Loucy (cell line): Measurements from ENCODE around the gene COL5A1.

Experiments used
- H2AFZ ChIP-seq: fragments of 200-600 bp; sonication (generic); 2 replicates; pipeline ENCODE4 v1.6.0; 2016; ENCODE audit warnings: antibody characterized with exemption, mild to moderate bottlenecking, low read length, moderate library complexity
- H3F3A ChIP-seq: fragments of 200-600 bp; 2 replicates; pipeline ENCODE4 v1.6.0; 2016; ENCODE audit warnings: antibody characterized with exemption, low read depth, mild to moderate bottlenecking
- H3K27me3 ChIP-seq: fragments of 200-600 bp; sonication (generic); 2 replicates; pipeline ENCODE4 v1.6.1; 2014; ENCODE audit warnings: low read length, mild to moderate bottlenecking; ENCODE audit not compliant: insufficient read depth, poor library complexity, severe bottlenecking
- H3K36me3 ChIP-seq: fragments of 200-600 bp; sonication (generic); 2 replicates; pipeline ENCODE4 v1.6.1; 2016; ENCODE audit warnings: low read length; ENCODE audit not compliant: insufficient read depth
- H3K4me1 ChIP-seq: fragments of 200-600 bp; sonication (generic); 2 replicates; pipeline ENCODE4 v1.5.1; 2014; ENCODE audit warnings: low read length, mild to moderate bottlenecking; ENCODE audit not compliant: insufficient read depth, poor library complexity, severe bottlenecking
- H3K4me2 ChIP-seq: fragments of 200-600 bp; sonication (generic); 2 replicates; pipeline ENCODE4 v1.6.0; 2014; ENCODE audit warnings: antibody characterized with exemption, low read length, low read depth, mild to moderate bottlenecking; ENCODE audit not compliant: poor library complexity, severe bottlenecking
- H3K4me3 ChIP-seq: fragments of 200-600 bp; sonication (generic); 2 replicates; pipeline ENCODE4 v1.5.1; 2014; ENCODE audit warnings: low read length, mild to moderate bottlenecking, mixed read lengths; ENCODE audit not compliant: poor library complexity, severe bottlenecking
- H3K79me2 ChIP-seq: fragments of 200-600 bp; sonication (generic); 2 replicates; pipeline ENCODE4 v1.6.1; 2014; ENCODE audit warnings: low read length; ENCODE audit not compliant: insufficient read depth
- H3K9ac ChIP-seq: fragments of 200-600 bp; sonication (generic); 2 replicates; pipeline ENCODE4 v1.6.0; 2014; ENCODE audit warnings: mild to moderate bottlenecking, low read depth, low read length, moderate library complexity; ENCODE audit not compliant: poor library complexity, severe bottlenecking
- H3K9me2 ChIP-seq: fragments of 200-600 bp; sonication (generic); replicated peaks from 2 replicates; pipeline ENCODE4 v1.6.1; 2016; ENCODE audit warnings: low read depth, low read length, mixed read lengths
- H3K9me3 ChIP-seq: fragments of 200-600 bp; sonication (generic); 2 replicates; pipeline ENCODE4 v1.6.1; 2014; ENCODE audit warnings: mild to moderate bottlenecking, antibody characterized with exemption, low read length, low read depth; ENCODE audit not compliant: insufficient read depth
- H4K20me1 ChIP-seq: fragments of 200-600 bp; sonication (generic); 2 replicates; pipeline ENCODE4 v1.6.0; 2014; ENCODE audit warnings: antibody characterized with exemption, low read length, mild to moderate bottlenecking; ENCODE audit not compliant: insufficient read depth, poor library complexity, severe bottlenecking
- EZH2phosphoT487 ChIP-seq: fragments of 200-600 bp; IDR thresholded peaks from 2 replicates; pipeline ENCODE4 v1.6.1; 2018; ENCODE audit warnings: antibody characterized with exemption, mild to moderate bottlenecking, moderate library complexity, borderline replicate concordance
- TF ChIP-seq, protein P1 (sequence below): fragments of 200-600 bp; sonication (generic); conservative IDR thresholded peaks from 2 replicates; pipeline ENCODE4 v1.5.1; 2014; ENCODE audit warnings: mild to moderate bottlenecking, antibody characterized with exemption, low read length

The COL5A1 gene

DNA sequence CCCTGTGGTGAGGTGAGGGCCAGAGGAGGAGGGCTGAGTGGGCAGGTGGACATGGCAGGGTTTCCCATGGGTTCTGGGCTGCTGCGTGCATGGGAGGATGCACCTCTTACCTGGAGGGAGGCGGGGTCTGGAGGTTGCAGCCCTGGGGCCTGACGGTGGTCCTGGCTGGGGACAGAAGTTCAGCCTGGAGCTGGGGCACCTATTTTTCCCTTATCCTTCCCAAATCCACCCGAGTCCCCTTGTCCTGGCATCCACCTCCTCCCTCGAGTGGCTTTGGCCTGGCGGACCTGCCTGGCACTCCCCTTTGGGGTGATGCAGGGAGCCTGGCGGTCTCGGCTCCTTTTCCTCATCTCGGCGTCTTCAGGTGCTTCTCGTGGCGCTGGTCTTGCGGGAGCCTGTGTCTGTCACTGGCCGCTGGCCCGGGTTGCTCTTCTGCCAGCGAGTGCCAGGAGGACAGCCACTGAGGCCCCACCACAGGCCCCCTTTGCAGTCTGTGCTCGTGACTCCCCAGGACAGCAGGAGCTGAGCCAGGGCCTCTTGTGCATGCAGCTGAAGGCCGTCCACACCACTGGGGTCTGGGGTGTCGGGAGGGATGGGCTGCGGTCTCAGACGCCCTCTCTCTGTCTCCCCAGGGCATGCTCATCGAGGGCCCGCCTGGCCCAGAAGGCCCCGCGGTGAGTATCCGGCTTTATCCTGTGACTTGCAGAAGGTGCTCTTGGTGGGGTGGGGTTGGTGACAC is 96.4 kb downstream of the COL5A1 start:
- Histone ChIP-seq H3K27me3 (no peaks in the 10 kb centered on the region), H3K4me3 (no peak overlapping the region), H3K9me3 (no peaks in the 10 kb centered on the region), H3K4me2 (no peak overlapping the region), H3K9ac (no peak overlapping the region), H3K79me2 (no peaks in the 10 kb centered on the region), H3F3A (no peaks in the 10 kb centered on the region), H4K20me1 (no peaks in the 10 kb centered on the region), H2AFZ (no peak overlapping the region), H3K4me1 (no peaks in the 10 kb centered on the region), H3K36me3 (no peaks in the 10 kb centered on the region), H3K9me2 (no peaks in the 10 kb centered on the region)
- TF ChIP-seq EZH2phosphoT487, result no peak
- TF ChIP-seq, protein P1, sequence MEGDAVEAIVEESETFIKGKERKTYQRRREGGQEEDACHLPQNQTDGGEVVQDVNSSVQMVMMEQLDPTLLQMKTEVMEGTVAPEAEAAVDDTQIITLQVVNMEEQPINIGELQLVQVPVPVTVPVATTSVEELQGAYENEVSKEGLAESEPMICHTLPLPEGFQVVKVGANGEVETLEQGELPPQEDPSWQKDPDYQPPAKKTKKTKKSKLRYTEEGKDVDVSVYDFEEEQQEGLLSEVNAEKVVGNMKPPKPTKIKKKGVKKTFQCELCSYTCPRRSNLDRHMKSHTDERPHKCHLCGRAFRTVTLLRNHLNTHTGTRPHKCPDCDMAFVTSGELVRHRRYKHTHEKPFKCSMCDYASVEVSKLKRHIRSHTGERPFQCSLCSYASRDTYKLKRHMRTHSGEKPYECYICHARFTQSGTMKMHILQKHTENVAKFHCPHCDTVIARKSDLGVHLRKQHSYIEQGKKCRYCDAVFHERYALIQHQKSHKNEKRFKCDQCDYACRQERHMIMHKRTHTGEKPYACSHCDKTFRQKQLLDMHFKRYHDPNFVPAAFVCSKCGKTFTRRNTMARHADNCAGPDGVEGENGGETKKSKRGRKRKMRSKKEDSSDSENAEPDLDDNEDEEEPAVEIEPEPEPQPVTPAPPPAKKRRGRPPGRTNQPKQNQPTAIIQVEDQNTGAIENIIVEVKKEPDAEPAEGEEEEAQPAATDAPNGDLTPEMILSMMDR, result no peak

DNA sequence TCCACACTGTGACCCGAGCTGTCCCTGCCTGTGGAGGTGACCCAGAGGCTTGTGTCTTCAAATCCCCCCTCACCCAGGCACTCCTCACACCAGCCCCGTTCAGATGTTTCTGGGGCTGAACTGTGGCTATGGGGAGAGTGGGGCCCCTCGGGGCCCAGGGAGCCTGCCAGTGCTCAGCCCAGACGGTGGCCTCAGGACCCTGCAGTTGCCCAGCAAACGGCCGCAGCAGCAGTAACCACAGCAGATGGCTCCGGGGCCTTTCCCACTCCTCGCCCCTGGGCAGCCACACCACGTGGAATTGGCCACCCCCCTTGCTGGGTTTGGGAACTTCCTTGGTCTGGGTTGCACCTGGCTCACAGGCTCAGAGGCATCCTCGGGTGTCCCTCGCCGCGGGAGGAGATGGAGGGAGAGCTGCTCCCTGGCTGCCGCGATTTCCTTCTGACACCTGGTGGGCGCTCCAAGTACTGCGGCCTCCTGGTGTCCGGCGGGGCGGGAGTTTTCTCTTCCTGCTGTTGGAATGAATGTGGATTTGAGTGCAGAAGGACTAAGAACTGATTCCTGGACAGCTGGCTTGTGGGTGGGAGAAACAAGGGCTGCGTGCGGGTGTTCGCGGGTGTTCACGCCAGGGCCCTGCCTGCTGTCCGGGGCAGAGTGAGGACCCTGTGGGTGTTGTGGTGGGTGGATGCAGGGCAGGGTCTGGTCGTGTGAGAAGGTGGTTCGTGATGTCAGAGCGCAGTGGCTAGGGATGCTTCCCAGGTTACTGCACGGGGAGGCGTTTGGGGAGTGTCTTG is 97.5 kb downstream of the COL5A1 start:
- Histone ChIP-seq H3K36me3 (no peaks in the 10 kb centered on the region), H3K4me2 (no peak overlapping the region), H3K4me1 (no peaks in the 10 kb centered on the region), H3K9ac (no peak overlapping the region), H2AFZ (no peak overlapping the region), H3K9me2 (no peaks in the 10 kb centered on the region), H3K4me3 (no peak overlapping the region), H3F3A (no peaks in the 10 kb centered on the region), H4K20me1 (no peaks in the 10 kb centered on the region), H3K27me3 (no peaks in the 10 kb centered on the region), H3K79me2 (no peaks in the 10 kb centered on the region), H3K9me3 (no peaks in the 10 kb centered on the region)
- TF ChIP-seq, protein P1, result peak; percentile 88
- TF ChIP-seq EZH2phosphoT487, result no peak

DNA sequence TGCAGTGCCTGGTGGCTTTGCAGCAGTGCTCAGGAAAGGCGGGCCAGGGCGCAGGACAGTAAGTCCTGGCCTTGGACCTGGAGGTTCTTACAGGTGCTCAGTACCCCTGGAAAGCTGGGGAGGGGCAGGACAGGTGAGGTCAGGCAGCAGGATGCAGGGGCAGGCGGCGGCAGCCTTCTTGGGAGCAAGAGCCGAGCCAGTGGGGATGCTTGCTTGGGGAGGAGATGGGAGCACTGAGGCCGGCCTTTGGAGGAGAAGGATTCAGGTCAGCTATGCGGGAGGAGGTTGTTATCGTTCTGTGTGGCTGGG is 98.0 kb downstream of the COL5A1 start:
- no peaks in the 10 kb centered on the region for H3K4me1 ChIP-seq
- TF ChIP-seq, protein P1, result no peak
- no peak for TF ChIP-seq EZH2phosphoT487
- H3K36me3 ChIP-seq, result no peaks in the 10 kb centered on the region; the same call in 1 of the 2 replicates
- H3K9me3 ChIP-seq, result no peaks in the 10 kb centered on the region
- H3K27me3 ChIP-seq, result no peaks in the 10 kb centered on the region
- H3K9me2 ChIP-seq, result no peaks in the 10 kb centered on the region
- no peak overlapping the region for H2AFZ ChIP-seq
- no peak overlapping the region for H3K9ac ChIP-seq
- no peak overlapping the region for H3K4me2 ChIP-seq
- H3K79me2 ChIP-seq, result no peaks in the 10 kb centered on the region
- H3K4me3 ChIP-seq, result no peak overlapping the region
- no peaks in the 10 kb centered on the region for H4K20me1 ChIP-seq
- no peaks in the 10 kb centered on the region for H3F3A ChIP-seq
